H1 (cell line): ENCODE results near the gene SHROOM3. TPM values are rescaled to one million over a fixed set of nuclear protein-coding genes. Genes with fewer than 3 reads are reported as not detected.

Experiments used
- CTCF ChIA-PET: fragments of 300-600 bp; sonication (Branson Sonifier 250); formaldehyde crosslinking; loops from one replicate; lab custom pipeline; 2021; ENCODE audit not compliant: partially characterized antibody; lab: Charles Lee
- POLR2A ChIA-PET: fragments of 300-600 bp; sonication (Branson Sonifier 250); formaldehyde crosslinking; loops from one replicate; lab custom pipeline; 2021; ENCODE audit warnings: inconsistent platforms; ENCODE audit not compliant: partially characterized antibody; lab: Charles Lee
- DNase-seq, 2 experiments: peaks; one replicate each; pipeline versions ENCODE4 v3.0.0 to v3.0.0-alpha.2; 2010 to 2022; ENCODE audit warnings: low spot score in 2 of 2, low read depth in 1 of 2, mixed read lengths in 1 of 2
- FAIRE-seq: peaks from 2 replicates; lab custom pipeline; 2011; peaks lifted over from hg19 to GRCh38; lab: Jason Lieb, UNC
- H2AFZ ChIP-seq: 2 replicates; pipeline ENCODE4 v1.8.1; 2012; ENCODE audit warnings: low read length, inconsistent platforms
- H2AK5ac ChIP-seq: 2 replicates; pipeline ENCODE4 v1.6.1; 2013; ENCODE audit warnings: low read depth, low read length
- H2BK120ac ChIP-seq: replicated peaks from 2 replicates; pipeline ENCODE3; 2013; ENCODE audit warnings: low read depth, low read length, inconsistent platforms
- H2BK12ac ChIP-seq: 2 replicates; pipeline ENCODE4 v1.6.1; 2013; ENCODE audit warnings: low read depth, low read length
- H2BK15ac ChIP-seq: 2 replicates; pipeline ENCODE4 v1.6.1; 2013; ENCODE audit warnings: low read length
- H2BK20ac ChIP-seq: 2 replicates; pipeline ENCODE4 v1.6.1; 2013; ENCODE audit warnings: low read length
- H2BK5ac ChIP-seq: 2 replicates; pipeline ENCODE4 v1.6.1; 2013; ENCODE audit warnings: low read depth, low read length
- H3K14ac ChIP-seq: 2 replicates; pipeline ENCODE4 v1.6.1; 2013; ENCODE audit warnings: inconsistent platforms; ENCODE audit not compliant: insufficient read length
- H3K18ac ChIP-seq: 2 replicates; pipeline ENCODE4 v1.6.1; 2013; ENCODE audit warnings: low read length; ENCODE audit errors: extremely low read depth
- H3K23ac ChIP-seq: 2 replicates; pipeline ENCODE4 v1.6.1; 2013; ENCODE audit warnings: inconsistent platforms; ENCODE audit not compliant: insufficient read length
- H3K23me2 ChIP-seq: 2 replicates; pipeline ENCODE4 v1.6.1; 2013; ENCODE audit warnings: low read depth, low read length
- H3K27ac ChIP-seq: 2 replicates; pipeline ENCODE4 v1.6.1; 2011; ENCODE audit warnings: low read depth, low read length, inconsistent platforms
- H3K27me3 ChIP-seq, 4 experiments: replicated peaks in 1 of 4; 1 replicate in 1 of 4; 2 replicates in 3 of 4; pipeline versions ENCODE4 v1.6.1 to v1.8.1; 2011 to 2013; ENCODE audit warnings: low read length in 3 of 4, mild to moderate bottlenecking in 3 of 4, inconsistent platforms in 2 of 4, mixed read lengths in 2 of 4, moderate library complexity in 1 of 4; ENCODE audit not compliant: control insufficient read depth in 3 of 4, insufficient read depth in 3 of 4; ENCODE audit errors: extremely low read depth in 1 of 4
- H3K36me3 ChIP-seq, 4 experiments: 2 replicates each; pipeline versions ENCODE4 v1.6.1 to v1.8.1; 2011 to 2013; ENCODE audit warnings: mild to moderate bottlenecking in 4 of 4, low read length in 3 of 4, moderate library complexity in 2 of 4, control low read depth in 1 of 4, inconsistent platforms in 1 of 4; ENCODE audit not compliant: insufficient read depth in 4 of 4, control insufficient read depth in 2 of 4
- H3K4ac ChIP-seq: replicated peaks from 2 replicates; pipeline ENCODE3; 2013; ENCODE audit warnings: low read length, low read depth, mixed read lengths, inconsistent platforms; ENCODE audit not compliant: insufficient read length
- H3K4me1 ChIP-seq, 4 experiments: replicated peaks in 1 of 4; 1 replicate in 1 of 4; 2 replicates in 3 of 4; pipeline versions ENCODE4 v1.6.1 to v1.8.1; 2011 to 2013; ENCODE audit warnings: low read length in 3 of 4, inconsistent platforms in 2 of 4, mixed read lengths in 1 of 4; ENCODE audit not compliant: insufficient read depth in 4 of 4, control insufficient read depth in 3 of 4
- H3K4me2 ChIP-seq, 2 experiments: 2 replicates each; pipeline versions ENCODE4 v1.6.1 to v1.8.1; 2011 to 2013; ENCODE audit warnings: low read depth in 2 of 2, low read length in 2 of 2, control low read depth in 1 of 2, inconsistent platforms in 1 of 2, mild to moderate bottlenecking in 1 of 2; ENCODE audit not compliant: insufficient read depth in 1 of 2
- H3K4me3 ChIP-seq, 4 experiments: fragments of 200-600, 300-600 bp in 1 of 4; sonication (generic), shearing (Covaris generic), sonication (Bioruptor Twin) in 1 of 4; 2 replicates each; pipeline versions ENCODE4 v1.5.1 to v1.8.1; 2011 to 2016; ENCODE audit warnings: low read length in 4 of 4, low read depth in 3 of 4, control low read depth in 2 of 4, inconsistent platforms in 2 of 4, mild to moderate bottlenecking in 2 of 4, mixed read lengths in 1 of 4, moderate library complexity in 1 of 4; ENCODE audit not compliant: insufficient read depth in 2 of 4; ENCODE audit errors: extremely low read depth in 1 of 4
- H3K56ac ChIP-seq: replicated peaks from 2 replicates; pipeline ENCODE3; 2013; ENCODE audit warnings: low read depth, mild to moderate bottlenecking, mixed read lengths, low read length, inconsistent platforms; ENCODE audit not compliant: insufficient read length
- H3K79me1 ChIP-seq: 2 replicates; pipeline ENCODE4 v1.6.1; 2013; ENCODE audit warnings: low read depth, low read length, control low read depth
- H3K79me2 ChIP-seq, 2 experiments: 2 replicates each; pipeline versions ENCODE4 v1.6.1 to v1.8.1; 2012 to 2013; ENCODE audit warnings: low read length in 2 of 2, mild to moderate bottlenecking in 2 of 2, inconsistent platforms in 1 of 2; ENCODE audit not compliant: insufficient read depth in 2 of 2, control insufficient read depth in 1 of 2
- H3K9ac ChIP-seq, 4 experiments: replicated peaks in 1 of 4; 1 replicate in 1 of 4; 2 replicates in 3 of 4; pipeline versions ENCODE4 v1.6.1 to v1.8.1; 2011 to 2013; ENCODE audit warnings: low read depth in 3 of 4, low read length in 3 of 4, control low read depth in 2 of 4, mild to moderate bottlenecking in 2 of 4, moderate library complexity in 2 of 4, inconsistent platforms in 1 of 4; ENCODE audit errors: extremely low read depth in 1 of 4
- H3K9me3 ChIP-seq, 2 experiments: 2 replicates each; pipeline versions ENCODE4 v1.6.1 to v1.8.1; 2012 to 2013; ENCODE audit warnings: mild to moderate bottlenecking in 2 of 2, moderate library complexity in 2 of 2, control low read depth in 1 of 2, inconsistent platforms in 1 of 2, low read depth in 1 of 2, low read length in 1 of 2, mixed read lengths in 1 of 2; ENCODE audit not compliant: insufficient read depth in 2 of 2
- H4K20me1 ChIP-seq, 2 experiments: replicated peaks in 1 of 2; 2 replicates each; pipeline versions ENCODE3 to v1.8.1; 2011 to 2013; ENCODE audit warnings: inconsistent platforms in 2 of 2, low read length in 2 of 2, mild to moderate bottlenecking in 1 of 2; ENCODE audit not compliant: insufficient read depth in 2 of 2, control insufficient read depth in 1 of 2
- H4K5ac ChIP-seq: 2 replicates; pipeline ENCODE4 v1.6.1; 2013; ENCODE audit warnings: low read length, low read depth, mixed read lengths, inconsistent platforms; ENCODE audit not compliant: insufficient read length
- H4K8ac ChIP-seq: 2 replicates; pipeline ENCODE4 v1.8.0; 2013; ENCODE audit warnings: mild to moderate bottlenecking, moderate library complexity, low read length, inconsistent platforms; ENCODE audit not compliant: insufficient read depth; ENCODE audit errors: extremely low read depth
- H4K91ac ChIP-seq: replicated peaks from 2 replicates; pipeline ENCODE3; 2013; ENCODE audit warnings: low read length, mixed read lengths, inconsistent platforms; ENCODE audit not compliant: insufficient read length
- GABPA ChIP-seq: IDR thresholded peaks from 2 replicates; pipeline ENCODE4 v1.6.1; 2011; ENCODE audit warnings: mild to moderate bottlenecking, low read length, moderate library complexity, borderline replicate concordance; ENCODE audit not compliant: insufficient read depth
- SAP30 ChIP-seq: fragments of 300-600 bp; sonication (generic); IDR thresholded peaks from 2 replicates; pipeline ENCODE4 v1.7.1; 2012; ENCODE audit warnings: low read length, moderate library complexity, mild to moderate bottlenecking, inconsistent platforms; ENCODE audit not compliant: insufficient read depth, insufficient replicate concordance
- WGBS, 2 experiments: shearing (Covaris generic) in 1 of 2; methylation state at CpG; one replicate each; pipeline versions ENCODE4 v1.1.6 to v1.1.7; 2013 to 2015; ENCODE audit warnings: low lambda C conversion rate in 2 of 2, mixed read lengths in 2 of 2, inconsistent platforms in 1 of 2, low coverage in 1 of 2, missing lambda C conversion rate in 1 of 2; ENCODE audit not compliant: insufficient replicate concordance in 2 of 2, insufficient coverage in 1 of 2, insufficient read length in 1 of 2; ENCODE audit errors: extremely low coverage in 1 of 2, missing lambda C conversion rate in 1 of 2; 5-methylcytosine and 5-hydroxymethylcytosine counted together
- polyA plus RNA-seq, 7 experiments: library from polyadenylated mRNA; depleted of rRNA in 3 of 7; stranded (reverse) in 5 of 7; unstranded in 2 of 7; fragments of >200 nt in 5 of 7; fragments of 200-250 nt in 2 of 7; gene quantifications; 1 replicate in 5 of 7; 2 replicates in 1 of 7; 4 replicates in 1 of 7; pipeline versions ENCODE4 v1.2.1 to v1.2.3, GENCODE V29; 2011 to 2013; ENCODE audit warnings: missing spikeins in 2 of 7, mixed read lengths in 2 of 7
- total RNA-seq: library from RNA; stranded (reverse); fragmentation: NEBNext Ultra II Directional; extraction: Animal tissue kit (Norgen Biotek cat#: 25700); gene quantifications from 2 replicates; pipeline ENCODE4 v1.2.1, GENCODE V29; 2021

SHROOM3 gene
- total and polyA plus RNA-seq, 2 of the 8 experiments (the other 6 are each of a cell fraction or from before 2014, with no cell fraction given) = 15.8 to 34.0 TPM

DNA sequence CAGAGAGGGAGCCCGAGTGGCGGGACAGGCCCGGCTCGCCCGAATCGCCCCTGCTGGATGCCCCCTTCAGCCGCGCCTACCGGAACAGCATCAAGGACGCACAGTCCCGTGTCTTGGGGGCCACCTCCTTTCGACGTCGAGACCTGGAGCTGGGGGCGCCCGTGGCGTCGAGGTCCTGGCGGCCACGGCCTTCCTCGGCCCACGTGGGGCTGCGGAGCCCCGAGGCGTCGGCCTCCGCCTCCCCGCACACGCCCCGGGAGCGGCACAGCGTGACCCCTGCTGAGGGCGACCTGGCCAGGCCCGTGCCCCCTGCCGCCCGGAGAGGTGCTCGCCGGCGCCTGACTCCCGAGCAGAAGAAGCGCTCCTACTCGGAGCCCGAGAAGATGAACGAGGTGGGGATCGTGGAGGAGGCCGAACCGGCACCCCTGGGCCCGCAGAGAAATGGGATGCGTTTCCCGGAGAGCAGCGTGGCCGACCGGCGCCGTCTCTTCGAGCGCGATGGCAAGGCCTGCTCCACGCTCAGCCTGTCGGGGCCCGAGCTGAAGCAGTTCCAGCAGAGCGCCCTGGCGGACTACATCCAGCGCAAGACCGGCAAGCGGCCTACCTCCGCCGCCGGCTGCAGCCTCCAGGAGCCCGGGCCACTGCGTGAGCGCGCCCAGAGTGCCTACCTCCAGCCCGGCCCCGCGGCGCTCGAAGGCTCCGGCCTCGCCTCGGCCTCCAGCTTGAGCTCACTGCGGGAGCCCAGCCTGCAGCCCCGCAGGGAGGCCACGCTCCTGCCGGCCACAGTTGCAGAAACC is 306.0 kb downstream of the SHROOM3 start:
- Histone ChIP-seq H3K18ac (no peak overlapping the region), H3K9ac (no peak overlapping the region), H2AK5ac (no peak overlapping the region), H3K4ac (no peak overlapping the region), H4K8ac (peak overlapping the region; percentile 15; the same call in 1 of the 2 replicates), H3K56ac (no peak overlapping the region), H2AFZ (no peak overlapping the region), H4K5ac (no peak overlapping the region), H3K4me3 (no peak overlapping the region), H3K14ac (no peak overlapping the region), H3K79me1 (no peaks in the 10 kb centered on the region), H2BK5ac (no peak overlapping the region), H4K91ac (no peak overlapping the region), H3K27me3 (no peaks in the 10 kb centered on the region), H3K23ac (no peak overlapping the region), H3K4me1 (no peaks in the 10 kb centered on the region), H3K79me2 (peaks cover 0 to 4% of the 10 kb centered on the region in 2 experiments; a peak in 1 of 4 replicates), H3K27ac (no peak overlapping the region), H3K36me3 (peaks cover 6 to 32% (median 21%) of the 10 kb centered on the region in 4 experiments; a peak in 6 of 8 replicates), H2BK120ac (no peak overlapping the region), H2BK12ac (no peak overlapping the region), H2BK20ac (no peak overlapping the region), H3K9me3 (no peaks in the 10 kb centered on the region), H3K23me2 (no peaks in the 10 kb centered on the region), H4K20me1 (peaks cover 0 to 3% of the 10 kb centered on the region in 2 experiments), H3K4me2 (no peak overlapping the region), H2BK15ac (no peak overlapping the region)
- DNase-seq (no peak), FAIRE-seq (no peak)
- ChIA-PET POLR2A (no interaction called here), CTCF (interaction anchor here (1.2 to 5.3 kb wide), 3 partner anchors 9 to 230 kb away, joined by 3 to 37 read pairs (median 5); no protein-coding TSS in a partner anchor)
- TF ChIP-seq SAP30 = no peak
- TF ChIP-seq GABPA = 0 out of 2 replicates have a peak, but pooled peaks have one; percentile 44
- WGBS, 2 experiments = 96% methylated on average over 79 of the region's 85 CpGs; no CpG with 5 or more reads in 1 of the 2 experiments
